HCT116 (cell line): ENCODE measurements around the gene SLC45A2. TPM values are rescaled to one million over a fixed set of nuclear protein-coding genes. Genes with fewer than 3 reads are reported as not detected.

Experiments used
- ATAC-seq: fragments of 200-7000 bp; cut with Tn5 transposase; 2 replicates; pipeline ENCODE4 v1.9.1; 2020; ENCODE audit warnings: mild to moderate bottlenecking, moderate library complexity
- BruUV-seq: library from RNA; stranded (reverse); fragments of 400-500 nt; replicated peaks from 2 replicates; lab custom pipeline; 2021; lab: Mats Ljungman, UMichigan
- CTCF ChIA-PET: fragments of 300-600 bp; sonication (Branson Sonifier 250); formaldehyde crosslinking; loops from one replicate; lab custom pipeline; 2021; ENCODE audit warnings: antibody characterized with exemption; lab: Charles Lee
- POLR2A ChIA-PET: fragments of 300-600, 350-600 bp; sonication (Branson Sonifier 250); formaldehyde crosslinking; loops from one replicate; lab custom pipeline; 2021; ENCODE audit warnings: antibody characterized with exemption; lab: Charles Lee
- RAD21 ChIA-PET, 2 experiments: fragments of 300-600 bp; sonication (Branson Sonifier 250); formaldehyde crosslinking; loops; one replicate each; lab custom pipeline; 2023; ENCODE audit warnings: low total read pairs in 2 of 2; ENCODE audit not compliant: uncharacterized antibody in 2 of 2, unreplicated experiment in 2 of 2, low non-redundant PET in 1 of 2; lab: Charles Lee
- DNase-seq: peaks from one replicate; pipeline ENCODE4 v3.0.0-alpha.2; 2010; ENCODE audit warnings: low read depth, low spot score
- H2AFZ ChIP-seq: fragments of 200-600 bp; shearing (Covaris generic), sonication (generic); 2 replicates; pipeline ENCODE4 v1.6.1; 2017; ENCODE audit warnings: low read depth, mixed run types, mixed read lengths, antibody characterized with exemption, low read length; ENCODE audit not compliant: poor library complexity, severe bottlenecking
- H3K27ac ChIP-seq: 2 replicates; pipeline ENCODE4 v1.5.1; 2012; ENCODE audit warnings: low read depth, low read length
- H3K27me3 ChIP-seq: fragments of 200-600 bp; sonication (generic); 2 replicates; pipeline ENCODE4 v1.6.1; 2016; ENCODE audit warnings: mixed run types, low read length, mixed read lengths; ENCODE audit not compliant: insufficient read depth
- H3K36me3 ChIP-seq, 2 experiments: fragments of 200-500 bp in 1 of 2; fragments of 200-600 bp in 1 of 2; sonication (Bioruptor generic) in 1 of 2; sonication (generic) in 1 of 2; 2 replicates each; pipeline versions ENCODE4 v1.5.1 to v1.6.1; 2014 to 2016; ENCODE audit warnings: low read length in 2 of 2, inconsistent platforms in 1 of 2, mixed read lengths in 1 of 2, mixed run types in 1 of 2; ENCODE audit not compliant: insufficient read depth in 2 of 2, control insufficient read depth in 1 of 2
- H3K4me1 ChIP-seq, 2 experiments: fragments of 200-600 bp in 1 of 2; sonication (generic) in 1 of 2; 2 replicates each; pipeline versions ENCODE4 v1.5.1 to v1.6.1; 2012 to 2017; ENCODE audit warnings: low read length in 2 of 2, inconsistent platforms in 1 of 2, mild to moderate bottlenecking in 1 of 2, mixed read lengths in 1 of 2, mixed run types in 1 of 2, moderate library complexity in 1 of 2; ENCODE audit not compliant: insufficient read depth in 2 of 2, control insufficient read depth in 1 of 2
- H3K4me2 ChIP-seq: fragments of 200-600 bp; sonication (generic); 2 replicates; pipeline ENCODE4 v1.6.1; 2017; ENCODE audit warnings: mixed run types, low read length, mixed read lengths
- H3K4me3 ChIP-seq, 2 experiments: fragments of 200-600 bp in 1 of 2; sonication (generic) in 1 of 2; replicated peaks in 1 of 2; 2 replicates each; pipeline ENCODE4 v1.5.1; 2011 to 2016; ENCODE audit warnings: low read length in 2 of 2, control low read depth in 1 of 2, low read depth in 1 of 2, mild to moderate bottlenecking in 1 of 2, mixed read lengths in 1 of 2, mixed run types in 1 of 2
- H3K79me2 ChIP-seq: fragments of 200-600 bp; sonication (generic); 2 replicates; pipeline ENCODE4 v1.6.1; 2017; ENCODE audit warnings: mild to moderate bottlenecking, mixed run types, low read length, moderate library complexity, mixed read lengths; ENCODE audit not compliant: insufficient read depth
- H3K9ac ChIP-seq: fragments of 200-600 bp; sonication (generic); 2 replicates; pipeline ENCODE4 v1.6.1; 2016; ENCODE audit warnings: low read length, mixed read lengths
- H3K9me2 ChIP-seq: fragments of 200-600 bp; sonication (generic), shearing (Covaris generic); 2 replicates; pipeline ENCODE4 v1.6.1; 2017; ENCODE audit warnings: mixed run types, mild to moderate bottlenecking, moderate library complexity; ENCODE audit not compliant: insufficient read depth
- H3K9me3 ChIP-seq, 2 experiments: fragments of 200-500 bp in 1 of 2; fragments of 200-600 bp in 1 of 2; sonication (Bioruptor generic) in 1 of 2; sonication (generic) in 1 of 2; 2 replicates each; pipeline ENCODE4 v1.6.1; 2014 to 2017; ENCODE audit warnings: low read length in 2 of 2, mixed read lengths in 2 of 2, inconsistent platforms in 1 of 2, low read depth in 1 of 2, mild to moderate bottlenecking in 1 of 2, mixed run types in 1 of 2, moderate library complexity in 1 of 2; ENCODE audit not compliant: control insufficient read depth in 1 of 2, insufficient read depth in 1 of 2
- H4K20me1 ChIP-seq: fragments of 200-600 bp; sonication (generic), shearing (Covaris generic); 2 replicates; pipeline ENCODE4 v1.6.1; 2017; ENCODE audit warnings: mixed run types, mild to moderate bottlenecking, moderate library complexity; ENCODE audit not compliant: insufficient read depth
- ATF3 ChIP-seq: IDR thresholded peaks from 2 replicates; pipeline ENCODE4 v1.6.1; 2012
- CTCF ChIP-seq, 3 experiments: fragments of 200-600 bp in 1 of 3; sonication (generic) in 1 of 3; IDR thresholded peaks in 2 of 3; conservative IDR thresholded peaks in 1 of 3; 2 replicates each; pipeline ENCODE4 v1.5.1; 2012 to 2017; ENCODE audit warnings: low read depth in 2 of 3, low read length in 2 of 3, antibody characterized with exemption in 1 of 3, borderline replicate concordance in 1 of 3, control low read depth in 1 of 3, mild to moderate bottlenecking in 1 of 3, mixed read lengths in 1 of 3, mixed run types in 1 of 3, moderate library complexity in 1 of 3; ENCODE audit not compliant: insufficient read depth in 1 of 3
- EGR1 ChIP-seq: IDR thresholded peaks from 2 replicates; pipeline ENCODE4 v1.6.1; 2012; ENCODE audit warnings: low read depth
- EZH2 ChIP-seq: fragments of 200-600 bp; sonication (generic); IDR thresholded peaks from 2 replicates; pipeline ENCODE4 v1.6.1; 2017; ENCODE audit warnings: antibody characterized with exemption, mixed run types
- EZH2phosphoT487 ChIP-seq: fragments of 200-600 bp; IDR thresholded peaks from 2 replicates; pipeline ENCODE4 v1.6.1; 2018; ENCODE audit warnings: antibody characterized with exemption, borderline replicate concordance
- FOSL1 ChIP-seq: IDR thresholded peaks from 2 replicates; pipeline ENCODE4 v1.6.1; 2012; ENCODE audit warnings: low read depth
- POLR2A ChIP-seq: IDR thresholded peaks from 2 replicates; pipeline ENCODE4 v1.7.0; 2011; ENCODE audit warnings: borderline replicate concordance; ENCODE audit not compliant: insufficient read depth, insufficient read length; ENCODE audit errors: extremely low read depth
- POLR2AphosphoS5 ChIP-seq: IDR thresholded peaks from 2 replicates; pipeline ENCODE4 v1.6.1; 2011; ENCODE audit warnings: mild to moderate bottlenecking, low read depth, low read length, moderate library complexity
- RAD21 ChIP-seq: IDR thresholded peaks from 2 replicates; pipeline ENCODE4 v1.6.1; 2012; ENCODE audit warnings: low read depth, mild to moderate bottlenecking
- SIN3A ChIP-seq: IDR thresholded peaks from 2 replicates; pipeline ENCODE4 v1.6.1; 2012; ENCODE audit warnings: low read depth
- SRF ChIP-seq: IDR thresholded peaks from 2 replicates; pipeline ENCODE4 v1.6.1; 2012; ENCODE audit warnings: low read depth
- TCF7L2 ChIP-seq: IDR thresholded peaks from 2 replicates; pipeline ENCODE4 v1.7.0; 2011; ENCODE audit warnings: borderline replicate concordance, inconsistent platforms; ENCODE audit not compliant: insufficient read depth, insufficient read length; ENCODE audit errors: extremely low read depth
- YY1 ChIP-seq: IDR thresholded peaks from 2 replicates; pipeline ENCODE4 v1.6.1; 2011; ENCODE audit warnings: low read length, low read depth, moderate library complexity, mild to moderate bottlenecking; ENCODE audit not compliant: insufficient replicate concordance; ENCODE audit errors: extremely low read depth
- intact Hi-C: fragments of 100-400 bp; cut with micrococcal nuclease; formaldehyde crosslinking; loops from 2 replicates; pipeline ENCODE4 v1.10.0; 2022
- total RNA-seq: library from RNA; stranded (reverse); gene quantifications from one replicate; pipeline ENCODE4 v1.2.1, GENCODE V29; 2021; ENCODE audit not compliant: unreplicated experiment
- TF ChIP-seq, protein P1 (sequence below): IDR thresholded peaks from 2 replicates; pipeline ENCODE4 v1.6.1; 2011; ENCODE audit warnings: mild to moderate bottlenecking, low read length, moderate library complexity; ENCODE audit not compliant: insufficient replicate concordance; ENCODE audit errors: extremely low read depth
- TF ChIP-seq, protein P2 (sequence below): IDR thresholded peaks from 2 replicates; pipeline ENCODE4 v1.6.1; 2012

Gene SLC45A2
- total RNA-seq, 1 experiment from 2014 or later, result not detected

DNA sequence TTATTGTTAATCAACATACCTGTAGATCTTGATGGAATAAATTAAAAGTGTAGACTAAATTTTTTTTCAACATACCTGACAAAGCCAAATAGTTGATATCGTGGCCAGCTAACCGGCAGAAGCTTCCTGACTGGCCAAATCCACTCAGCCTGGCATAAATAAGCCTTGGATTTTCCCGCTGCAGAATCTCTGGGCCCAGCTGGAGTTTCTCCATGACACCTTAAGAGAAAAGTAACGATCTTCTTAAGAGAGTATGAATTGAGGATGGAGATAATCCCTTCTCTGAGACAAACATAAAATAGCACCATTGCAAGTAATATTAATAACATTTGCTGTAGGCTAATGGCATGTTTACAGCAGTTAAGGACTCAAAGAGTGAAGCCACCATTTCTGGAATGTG, 21.2 kb upstream of the SLC45A2 start:
- Histone ChIP-seq H3K9ac (no peak overlapping the region), H3K4me1 (peaks cover 6% of the 10 kb centered on the region in 2 experiments; a peak in 2 of 4 replicates), H3K9me2 (no peaks in the 10 kb centered on the region), H3K36me3 (no peaks in the 10 kb centered on the region), H4K20me1 (no peaks in the 10 kb centered on the region), H3K4me2 (no peak overlapping the region), H3K4me3 (no peak overlapping the region), H3K27me3 (no peaks in the 10 kb centered on the region), H3K79me2 (no peaks in the 10 kb centered on the region), H2AFZ (no peak overlapping the region), H3K9me3 (no peaks in the 10 kb centered on the region), H3K27ac (no peak overlapping the region)
- ATAC-seq (no peak), DNase-seq (no peak)
- TF ChIP-seq SIN3A, result no peak
- no peak for TF ChIP-seq TCF7L2
- TF ChIP-seq, protein P1, sequence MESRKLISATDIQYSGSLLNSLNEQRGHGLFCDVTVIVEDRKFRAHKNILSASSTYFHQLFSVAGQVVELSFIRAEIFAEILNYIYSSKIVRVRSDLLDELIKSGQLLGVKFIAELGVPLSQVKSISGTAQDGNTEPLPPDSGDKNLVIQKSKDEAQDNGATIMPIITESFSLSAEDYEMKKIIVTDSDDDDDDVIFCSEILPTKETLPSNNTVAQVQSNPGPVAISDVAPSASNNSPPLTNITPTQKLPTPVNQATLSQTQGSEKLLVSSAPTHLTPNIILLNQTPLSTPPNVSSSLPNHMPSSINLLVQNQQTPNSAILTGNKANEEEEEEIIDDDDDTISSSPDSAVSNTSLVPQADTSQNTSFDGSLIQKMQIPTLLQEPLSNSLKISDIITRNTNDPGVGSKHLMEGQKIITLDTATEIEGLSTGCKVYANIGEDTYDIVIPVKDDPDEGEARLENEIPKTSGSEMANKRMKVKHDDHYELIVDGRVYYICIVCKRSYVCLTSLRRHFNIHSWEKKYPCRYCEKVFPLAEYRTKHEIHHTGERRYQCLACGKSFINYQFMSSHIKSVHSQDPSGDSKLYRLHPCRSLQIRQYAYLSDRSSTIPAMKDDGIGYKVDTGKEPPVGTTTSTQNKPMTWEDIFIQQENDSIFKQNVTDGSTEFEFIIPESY, result no peak
- TF ChIP-seq EZH2, result no peak
- TF ChIP-seq POLR2A, result no peak
- no peak for TF ChIP-seq ATF3
- no peak for TF ChIP-seq POLR2AphosphoS5
- no peak for TF ChIP-seq CTCF (IDR thresholded peaks at IDR 0.05 in 2 of 3, conservative IDR thresholded peaks at IDR 0.05 in 1 of 3; ENCODE audit: borderline replicate concordance in 1 of 3, insufficient read depth in 1 of 3, low read depth in 2 of 3, low read length in 2 of 3)
- no peak for TF ChIP-seq SRF
- TF ChIP-seq EZH2phosphoT487, result no peak
- TF ChIP-seq, protein P2, sequence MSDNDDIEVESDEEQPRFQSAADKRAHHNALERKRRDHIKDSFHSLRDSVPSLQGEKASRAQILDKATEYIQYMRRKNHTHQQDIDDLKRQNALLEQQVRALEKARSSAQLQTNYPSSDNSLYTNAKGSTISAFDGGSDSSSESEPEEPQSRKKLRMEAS, result no peak
- no peak for TF ChIP-seq EGR1
- TF ChIP-seq RAD21, result no peak
- no peak for TF ChIP-seq YY1
- TF ChIP-seq FOSL1, result no peak
- intact Hi-C loops, result no loop called here
- ChIA-PET CTCF (interaction anchor here (1.4 kb wide), 1 partner anchor 9 kb away, joined by 3 read pairs; no protein-coding TSS in a partner anchor), POLR2A (no interaction called here), RAD21 (no interaction called here)
- no TSS peak for BruUV-seq
